ENCODE data around the gene CLEC4G. TPM values are rescaled to one million over a fixed set of nuclear protein-coding genes. Genes with fewer than 3 reads are reported as not detected.

Gene CLEC4G
- total and polyA plus RNA-seq, 2 of the 8 experiments (the other 6 are each of a cell fraction or from before 2014, with no cell fraction given) = 0.35 to 2.9 TPM

GRCh38 chr19:7739211-7739755 lies 7.4 kb upstream of the CLEC4G start:
- 83% methylated on average over 2 of the region's 2 CpGs; no CpG with 5 or more reads in 1 of the 2 experiments for WGBS, 2 experiments (ENCODE audit: extremely low coverage in 1 of 2, insufficient coverage in 1 of 2, insufficient read length in 1 of 2, insufficient replicate concordance in 2 of 2, low coverage in 1 of 2, low lambda C conversion rate in 2 of 2, missing lambda C conversion rate in 1 of 2)
- Histone ChIP-seq H3K27me3 (replicated peaks in 1 of 4; ENCODE audit: control insufficient read depth in 3 of 4, extremely low read depth in 1 of 4, insufficient read depth in 3 of 4, low read length in 3 of 4) (peaks cover 0 to 3% (median under 1%) of the 10 kb centered on the region in 4 experiments; a peak in 4 of 7 replicates), H4K91ac (replicated peaks; ENCODE audit: insufficient read length, low read length) (no peak overlapping the region), H3K56ac (replicated peaks; ENCODE audit: insufficient read length, low read depth, low read length) (no peak overlapping the region), H3K14ac (ENCODE audit: insufficient read length) (no peak overlapping the region), H2BK5ac (ENCODE audit: low read depth, low read length) (no peak overlapping the region), H3K27ac (ENCODE audit: low read depth, low read length) (no peak overlapping the region), H3K4me3 (ENCODE audit: extremely low read depth in 1 of 4, insufficient read depth in 2 of 4, low read depth in 3 of 4, low read length in 4 of 4) (no peak overlapping the region), H3K4me2 (ENCODE audit: insufficient read depth in 1 of 2, low read depth in 2 of 2, low read length in 2 of 2) (no peak overlapping the region), H3K18ac (ENCODE audit: extremely low read depth, low read length) (no peak overlapping the region), H2BK120ac (replicated peaks; ENCODE audit: low read depth, low read length) (no peak overlapping the region), H2BK12ac (ENCODE audit: low read depth, low read length) (no peak overlapping the region), H3K23me2 (ENCODE audit: low read depth, low read length) (no peaks in the 10 kb centered on the region), H3K23ac (ENCODE audit: insufficient read length) (no peak overlapping the region), H2AK5ac (ENCODE audit: low read depth, low read length) (no peak overlapping the region), H3K4ac (replicated peaks; ENCODE audit: insufficient read length, low read depth, low read length) (no peak overlapping the region), H4K8ac (ENCODE audit: extremely low read depth, insufficient read depth, low read length) (no peak overlapping the region), H3K4me1 (replicated peaks in 1 of 4; ENCODE audit: control insufficient read depth in 3 of 4, insufficient read depth in 4 of 4, low read length in 3 of 4) (peaks cover 0 to 3% (median 0%) of the 10 kb centered on the region in 4 experiments; a peak in 1 of 7 replicates), H3K9me3 (ENCODE audit: insufficient read depth in 2 of 2, low read depth in 1 of 2, low read length in 1 of 2) (no peaks in the 10 kb centered on the region; a peak in 1 of 4 replicates), H2AFZ (ENCODE audit: low read length) (no peak overlapping the region), H2BK15ac (ENCODE audit: low read length) (no peak overlapping the region), H3K79me1 (ENCODE audit: low read depth, low read length) (no peaks in the 10 kb centered on the region), H3K9ac (replicated peaks in 1 of 4; ENCODE audit: extremely low read depth in 1 of 4, low read depth in 3 of 4, low read length in 3 of 4) (no peak overlapping the region), H4K20me1 (replicated peaks in 1 of 2; ENCODE audit: control insufficient read depth in 1 of 2, insufficient read depth in 2 of 2, low read length in 2 of 2) (no peaks in the 10 kb centered on the region), H3K79me2 (ENCODE audit: control insufficient read depth in 1 of 2, insufficient read depth in 2 of 2, low read length in 2 of 2) (no peaks in the 10 kb centered on the region), H4K5ac (ENCODE audit: insufficient read length, low read depth, low read length) (no peak overlapping the region), H2BK20ac (ENCODE audit: low read length) (no peak overlapping the region), H3K36me3 (ENCODE audit: control insufficient read depth in 2 of 4, insufficient read depth in 4 of 4, low read length in 3 of 4) (no peaks in the 10 kb centered on the region)
- no peak for DNase-seq (ENCODE audit: low read depth in 1 of 2, low spot score in 2 of 2)
- ChIA-PET CTCF (ENCODE audit: partially characterized antibody) (interaction anchor here (0.6 to 1.5 kb wide), 8 partner anchors 15 to 365 kb away, joined by 3 to 6 read pairs (median 4); partner anchors contain the start of gene TRAPPC5), POLR2A (ENCODE audit: partially characterized antibody) (no interaction called here)
- no peak for FAIRE-seq
- TF ChIP-seq TCF12 (IDR thresholded peaks at IDR 0.05; ENCODE audit: low read depth, low read length) (no peak), GTF2F1 (IDR thresholded peaks at IDR 0.05; ENCODE audit: borderline replicate concordance, low read depth, low read length) (no peak), CTCF (IDR thresholded peaks at IDR 0.05; ENCODE audit: control extremely low read depth in 1 of 3, insufficient read depth in 1 of 3, low read depth in 1 of 3, low read length in 3 of 3) (no peak), JUND (IDR thresholded peaks at IDR 0.05; ENCODE audit: low read length) (no peak), RFX5 (IDR thresholded peaks at IDR 0.05; ENCODE audit: borderline replicate concordance, low read depth, low read length) (no peak), POU5F1 (IDR thresholded peaks at IDR 0.05; ENCODE audit: low read depth, low read length) (no peak), ASH2L (IDR thresholded peaks at IDR 0.05; ENCODE audit: low read length) (no peak), TAF1 (IDR thresholded peaks at IDR 0.05; ENCODE audit: low read depth, low read length) (no peak), CBX8 (IDR thresholded peaks at IDR 0.05; ENCODE audit: borderline replicate concordance, low read depth, low read length) (no peak), EP300 (IDR thresholded peaks at IDR 0.05; ENCODE audit: borderline replicate concordance in 1 of 2, low read depth in 2 of 2, low read length in 2 of 2) (no peak), RXRA (IDR thresholded peaks at IDR 0.05; ENCODE audit: insufficient read depth, low read depth, low read length) (no peak), BACH1 (IDR thresholded peaks at IDR 0.05; ENCODE audit: low read length) (no peak)

Data from H1 (cell line).